Measurements from ENCODE around the gene LINC00632. TPM values are rescaled to one million over a fixed set of nuclear protein-coding genes. Genes with fewer than 3 reads are reported as not detected.

The LINC00632 gene
- total and polyA plus RNA-seq, 2 donors from 2014 or later: 0.67 to 45.9 TPM

DNA sequence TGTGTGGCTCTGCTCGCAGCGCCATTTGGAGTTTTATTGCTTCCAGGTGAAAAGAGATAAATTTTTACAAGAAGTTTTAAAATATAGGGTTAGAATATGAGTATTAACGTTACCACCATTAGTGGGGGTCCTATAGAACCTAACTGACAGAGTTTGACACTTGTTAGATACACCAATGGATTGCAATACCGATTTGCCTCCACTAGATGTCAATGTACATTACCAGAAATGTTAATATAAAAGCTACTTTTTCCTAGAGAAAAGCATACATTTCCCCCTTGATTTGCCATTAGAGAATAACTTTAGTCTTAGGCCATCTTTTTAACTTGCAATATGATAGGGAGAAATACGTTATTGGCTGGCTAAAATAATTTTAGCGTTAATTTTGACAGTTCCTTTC lies 108.4 kb downstream of the LINC00632 start:
- no peaks in the 10 kb centered on the region for H3K36me3 ChIP-seq (ENCODE audit: control insufficient read depth in 2 of 3, insufficient read depth in 3 of 3, low read length in 3 of 3)
- DNase-seq (peak in 2 of 5 donors; percentile 28 to 35), FAIRE-seq (no peak)
- intact Hi-C loops (cut with DNase I): no loop called here
- TF ChIP-seq, protein P1, sequence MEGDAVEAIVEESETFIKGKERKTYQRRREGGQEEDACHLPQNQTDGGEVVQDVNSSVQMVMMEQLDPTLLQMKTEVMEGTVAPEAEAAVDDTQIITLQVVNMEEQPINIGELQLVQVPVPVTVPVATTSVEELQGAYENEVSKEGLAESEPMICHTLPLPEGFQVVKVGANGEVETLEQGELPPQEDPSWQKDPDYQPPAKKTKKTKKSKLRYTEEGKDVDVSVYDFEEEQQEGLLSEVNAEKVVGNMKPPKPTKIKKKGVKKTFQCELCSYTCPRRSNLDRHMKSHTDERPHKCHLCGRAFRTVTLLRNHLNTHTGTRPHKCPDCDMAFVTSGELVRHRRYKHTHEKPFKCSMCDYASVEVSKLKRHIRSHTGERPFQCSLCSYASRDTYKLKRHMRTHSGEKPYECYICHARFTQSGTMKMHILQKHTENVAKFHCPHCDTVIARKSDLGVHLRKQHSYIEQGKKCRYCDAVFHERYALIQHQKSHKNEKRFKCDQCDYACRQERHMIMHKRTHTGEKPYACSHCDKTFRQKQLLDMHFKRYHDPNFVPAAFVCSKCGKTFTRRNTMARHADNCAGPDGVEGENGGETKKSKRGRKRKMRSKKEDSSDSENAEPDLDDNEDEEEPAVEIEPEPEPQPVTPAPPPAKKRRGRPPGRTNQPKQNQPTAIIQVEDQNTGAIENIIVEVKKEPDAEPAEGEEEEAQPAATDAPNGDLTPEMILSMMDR (IDR thresholded peaks at IDR 0.05; ENCODE audit: borderline replicate concordance, extremely low read depth, insufficient read depth): peak; percentile 19
- no peak overlapping the region for H3K4me3 ChIP-seq (ENCODE audit: low read length in 3 of 3)
- H3K9ac ChIP-seq (ENCODE audit: low read length in 3 of 3): no peak overlapping the region
- no peaks in the 10 kb centered on the region for H3K27me3 ChIP-seq (ENCODE audit: control insufficient read depth, insufficient read depth, low read length)
- H3K4me1 ChIP-seq (ENCODE audit: control insufficient read depth in 2 of 3, insufficient read depth in 2 of 3, low read depth in 1 of 3, low read length in 3 of 3): no peaks in the 10 kb centered on the region
- H3K9me3 ChIP-seq (ENCODE audit: control insufficient read depth in 2 of 3, insufficient read depth in 1 of 3, low read length in 3 of 3): no peaks in the 10 kb centered on the region
- H3K27ac ChIP-seq (ENCODE audit: low read depth in 2 of 2, low read length in 2 of 2): no peak overlapping the region

DNA sequence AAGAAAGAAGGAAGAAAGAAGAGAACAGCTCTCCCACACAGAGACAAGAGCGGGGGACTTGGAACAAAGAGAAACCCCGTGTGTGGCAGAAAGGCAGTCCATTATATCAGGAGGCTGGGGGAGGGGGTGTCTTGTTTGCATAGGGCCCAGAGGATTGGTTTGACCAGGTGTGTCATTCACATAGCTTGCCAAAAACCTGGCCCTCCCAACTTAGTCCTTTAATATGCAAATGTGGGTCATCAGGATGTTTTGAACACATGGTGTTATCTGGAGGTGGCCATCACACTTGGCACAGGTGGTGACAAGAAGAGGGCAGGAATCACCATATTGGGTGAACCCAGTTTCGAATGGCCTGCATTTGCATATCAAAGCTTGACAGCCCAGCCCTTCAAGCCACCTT lies 111.7 kb downstream of the LINC00632 start:
- Histone ChIP-seq H3K4me3 (ENCODE audit: low read length in 3 of 3) (no peak overlapping the region), H3K9me3 (ENCODE audit: control insufficient read depth in 2 of 3, insufficient read depth in 1 of 3, low read length in 3 of 3) (no peaks in the 10 kb centered on the region), H3K4me1 (ENCODE audit: control insufficient read depth in 2 of 3, insufficient read depth in 2 of 3, low read depth in 1 of 3, low read length in 3 of 3) (no peaks in the 10 kb centered on the region), H3K27me3 (ENCODE audit: control insufficient read depth, insufficient read depth, low read length) (no peaks in the 10 kb centered on the region), H3K9ac (ENCODE audit: low read length in 3 of 3) (no peak overlapping the region), H3K36me3 (ENCODE audit: control insufficient read depth in 2 of 3, insufficient read depth in 3 of 3, low read length in 3 of 3) (no peaks in the 10 kb centered on the region), H3K27ac (ENCODE audit: low read depth in 2 of 2, low read length in 2 of 2) (no peak overlapping the region)
- intact Hi-C loops (cut with DNase I): no loop called here
- no peak for DNase-seq
- TF ChIP-seq, protein P1 (IDR thresholded peaks at IDR 0.05; ENCODE audit: borderline replicate concordance, extremely low read depth, insufficient read depth): no peak
- FAIRE-seq: no peak

DNA sequence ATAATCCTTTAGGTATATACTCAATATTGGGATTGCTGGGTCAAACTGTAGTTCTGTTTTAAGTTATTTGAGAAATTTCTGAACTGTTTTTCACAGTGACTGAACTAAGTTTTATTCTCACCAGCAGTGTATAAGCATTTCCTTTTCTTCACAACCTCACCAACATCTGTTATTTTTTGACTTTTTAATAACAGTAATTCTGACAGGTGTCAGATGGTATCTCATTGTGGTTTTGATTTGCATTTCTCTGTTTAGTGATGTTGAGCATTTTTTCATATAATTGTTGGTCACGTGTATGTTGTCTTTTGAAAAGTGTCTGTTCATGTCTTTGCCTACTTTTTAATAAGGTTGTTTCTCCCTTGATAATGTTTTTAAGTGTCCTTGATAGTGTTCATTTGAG lies 112.6 kb downstream of the LINC00632 start:
- no peak overlapping the region for H3K4me3 ChIP-seq (ENCODE audit: low read length in 3 of 3)
- no peak overlapping the region for H3K9ac ChIP-seq (ENCODE audit: low read length in 3 of 3)
- H3K9me3 ChIP-seq (ENCODE audit: control insufficient read depth in 2 of 3, insufficient read depth in 1 of 3, low read length in 3 of 3): no peaks in the 10 kb centered on the region
- no peaks in the 10 kb centered on the region for H3K36me3 ChIP-seq (ENCODE audit: control insufficient read depth in 2 of 3, insufficient read depth in 3 of 3, low read length in 3 of 3)
- FAIRE-seq: peak; percentile 61
- no peaks in the 10 kb centered on the region for H3K27me3 ChIP-seq (ENCODE audit: control insufficient read depth, insufficient read depth, low read length)
- intact Hi-C loops (cut with DNase I): no loop called here
- H3K27ac ChIP-seq (ENCODE audit: low read depth in 2 of 2, low read length in 2 of 2): no peak overlapping the region
- TF ChIP-seq, protein P1 (IDR thresholded peaks at IDR 0.05; ENCODE audit: borderline replicate concordance, extremely low read depth, insufficient read depth): no peak
- DNase-seq: no peak
- no peaks in the 10 kb centered on the region for H3K4me1 ChIP-seq (ENCODE audit: control insufficient read depth in 2 of 3, insufficient read depth in 2 of 3, low read depth in 1 of 3, low read length in 3 of 3)

DNA sequence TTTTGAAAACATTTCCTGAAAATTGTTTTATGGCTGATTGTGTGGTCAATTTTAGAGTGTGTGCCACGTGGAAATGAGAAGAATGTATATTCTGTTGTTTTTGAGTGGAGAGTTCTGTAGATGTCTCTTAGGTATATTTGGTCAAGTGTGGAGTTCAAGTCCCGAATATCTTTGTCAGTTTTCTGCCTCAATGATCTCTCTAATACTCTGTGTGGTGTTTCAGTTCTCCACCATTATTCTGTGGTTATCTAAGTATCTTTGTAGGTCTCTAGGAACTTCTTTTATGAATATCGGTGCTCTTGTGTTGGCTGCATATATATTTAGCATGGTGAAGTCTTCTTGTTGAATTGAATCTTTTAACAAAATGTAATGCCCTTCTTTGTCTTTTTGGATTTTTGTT lies 113.3 kb downstream of the LINC00632 start:
- Histone ChIP-seq H3K36me3 (ENCODE audit: control insufficient read depth in 2 of 3, insufficient read depth in 3 of 3, low read length in 3 of 3) (no peaks in the 10 kb centered on the region), H3K4me1 (ENCODE audit: control insufficient read depth in 2 of 3, insufficient read depth in 2 of 3, low read depth in 1 of 3, low read length in 3 of 3) (no peaks in the 10 kb centered on the region), H3K27ac (ENCODE audit: low read depth in 2 of 2, low read length in 2 of 2) (no peak overlapping the region), H3K4me3 (ENCODE audit: low read length in 3 of 3) (no peak overlapping the region), H3K27me3 (ENCODE audit: control insufficient read depth, insufficient read depth, low read length) (no peaks in the 10 kb centered on the region), H3K9ac (ENCODE audit: low read length in 3 of 3) (no peak overlapping the region), H3K9me3 (ENCODE audit: control insufficient read depth in 2 of 3, insufficient read depth in 1 of 3, low read length in 3 of 3) (no peaks in the 10 kb centered on the region)
- TF ChIP-seq, protein P1 (IDR thresholded peaks at IDR 0.05; ENCODE audit: borderline replicate concordance, extremely low read depth, insufficient read depth): no peak
- DNase-seq (no peak), FAIRE-seq (no peak)
- intact Hi-C loops (cut with DNase I): no loop called here
